HG03439 (cell line): ENCODE data around the gene ADGRV1.

Experiments
- ATAC-seq: cut with Tn5 transposase; IDR thresholded peaks from one replicate; pipeline ENCODE4 v1.9.1; 2021; ENCODE audit warnings: mild to moderate bottlenecking, moderate library complexity; ENCODE audit not compliant: unreplicated experiment

The ADGRV1 gene

DNA sequence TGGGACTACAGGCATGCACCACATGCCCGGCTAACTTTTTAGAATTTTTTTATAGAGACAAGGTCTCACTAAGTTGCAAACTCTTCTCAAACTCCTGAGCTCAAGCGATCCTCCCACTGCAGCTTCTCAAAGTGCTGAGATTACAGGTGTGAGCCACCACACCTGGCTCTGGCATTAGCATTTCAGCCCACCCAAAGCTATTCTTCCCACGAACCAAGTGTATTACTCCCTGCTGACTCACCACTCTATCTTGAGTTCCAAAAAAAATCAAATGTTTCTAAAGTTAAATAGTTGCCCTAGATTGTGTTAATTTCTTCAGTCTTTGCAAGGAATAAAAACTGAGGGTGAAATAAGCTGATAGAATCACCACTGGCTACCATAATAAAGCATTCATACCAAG lies 619.0 kb downstream of the ADGRV1 start:
- ATAC-seq = no peak

GRCh38 chr5:91178461-91178860 lies 619.9 kb downstream of the ADGRV1 start:
- no peak for ATAC-seq

DNA sequence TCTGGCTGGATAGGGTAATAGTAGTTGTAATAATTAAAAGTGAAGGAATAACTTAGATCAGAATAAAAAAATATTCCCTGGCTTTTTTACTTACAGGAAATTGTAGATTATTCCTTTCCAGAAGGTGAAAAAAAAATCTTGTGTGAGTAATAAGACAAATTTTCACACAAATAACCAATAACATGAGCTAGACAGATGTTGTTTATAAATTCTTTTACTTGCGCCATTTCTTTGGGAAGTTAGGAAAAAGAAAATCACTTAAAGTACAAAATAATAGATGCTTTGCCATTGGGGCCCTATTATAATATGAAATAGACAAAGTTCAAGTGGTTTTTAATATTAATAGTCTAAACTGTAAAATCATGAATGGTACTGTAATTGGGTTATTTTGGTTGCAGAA lies 620.4 kb downstream of the ADGRV1 start:
- ATAC-seq = no peak

- ATAC-seq = no peak
Observed at GRCh38 chr5:91180506-91180905, 621.9 kb downstream of the ADGRV1 start.

- peak; percentile 45 for ATAC-seq
Observed at GRCh38 chr5:91182763-91183162, 624.2 kb downstream of the ADGRV1 start.

DNA sequence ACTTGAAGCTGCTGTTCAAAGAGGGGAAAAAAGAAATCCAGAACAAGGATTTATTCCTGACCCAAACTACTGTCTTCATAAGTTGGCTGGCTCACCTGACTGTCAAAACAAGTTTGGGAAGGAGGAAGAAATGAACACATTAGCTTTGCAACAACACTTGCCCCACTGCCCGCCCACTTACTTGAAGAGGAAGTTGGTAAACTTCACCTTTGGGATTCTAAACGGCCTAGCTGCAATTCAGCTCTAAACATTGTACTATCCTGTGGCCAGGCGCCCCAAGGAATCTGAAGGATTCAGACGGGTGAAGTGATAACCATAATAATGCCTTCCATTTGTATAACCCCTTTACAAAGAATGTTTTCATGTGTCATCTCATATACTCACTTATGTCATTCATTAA lies 625.1 kb downstream of the ADGRV1 start:
- ATAC-seq = no peak

DNA sequence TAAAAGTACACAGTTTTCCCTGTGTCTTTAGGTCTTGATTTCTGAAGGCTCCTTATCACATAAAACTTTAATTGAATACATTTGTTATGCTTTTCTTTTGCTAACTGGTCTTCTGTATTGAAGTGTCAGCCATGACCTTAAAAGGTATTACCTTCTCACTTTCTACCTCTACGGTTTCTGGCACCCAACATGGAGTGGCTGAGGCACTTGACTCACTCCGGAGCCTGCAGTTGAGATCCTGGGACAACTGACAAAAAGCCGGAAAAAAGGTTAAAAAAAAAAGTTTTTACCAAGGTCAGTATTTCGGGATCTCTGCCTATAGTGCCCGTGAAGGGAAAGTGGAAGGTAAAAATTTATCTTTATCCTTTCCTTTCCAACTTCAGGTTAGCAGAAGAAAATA lies 627.5 kb downstream of the ADGRV1 start:
- no peak for ATAC-seq

DNA sequence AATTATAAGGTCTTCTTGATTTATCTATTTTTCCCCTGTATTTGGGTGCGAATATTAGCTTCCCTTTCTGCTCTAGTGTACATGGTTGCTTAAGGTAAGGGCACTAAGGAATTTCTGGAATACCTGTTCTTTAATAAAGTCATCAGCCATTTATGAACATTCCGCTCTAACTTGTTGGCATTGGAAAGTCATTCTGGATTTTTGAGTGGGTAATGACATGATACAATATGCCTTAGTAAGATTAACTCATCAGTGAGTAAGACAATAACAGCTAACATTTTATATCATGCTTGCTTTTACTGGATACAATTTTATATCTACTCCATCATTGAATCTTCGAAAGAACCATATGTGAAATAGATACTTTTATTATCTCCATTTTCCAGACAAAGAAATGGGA lies 628.4 kb downstream of the ADGRV1 start:
- ATAC-seq = no peak

DNA sequence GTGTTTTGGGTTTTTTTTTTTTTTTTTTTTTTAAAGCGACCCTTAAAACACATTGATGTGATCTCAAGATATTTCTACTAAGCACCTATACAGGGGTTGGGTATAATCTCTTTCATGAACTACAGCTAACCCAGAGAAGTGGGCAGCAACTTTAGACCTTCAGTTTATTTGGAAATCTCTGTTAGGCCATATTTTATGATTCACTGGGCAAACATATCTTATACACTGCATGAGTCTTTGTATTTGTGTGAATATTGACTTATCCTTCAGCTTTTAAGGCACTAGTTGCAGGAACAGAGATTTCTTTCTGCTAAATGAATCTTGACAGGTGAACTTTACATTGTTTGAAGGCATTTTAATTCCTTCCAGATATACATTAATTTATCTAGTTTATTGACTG lies 630.2 kb downstream of the ADGRV1 start:
- ATAC-seq = no peak

GRCh38 chr5:91189480-91190313 lies 631.1 kb downstream of the ADGRV1 start:
- no peak for ATAC-seq

DNA sequence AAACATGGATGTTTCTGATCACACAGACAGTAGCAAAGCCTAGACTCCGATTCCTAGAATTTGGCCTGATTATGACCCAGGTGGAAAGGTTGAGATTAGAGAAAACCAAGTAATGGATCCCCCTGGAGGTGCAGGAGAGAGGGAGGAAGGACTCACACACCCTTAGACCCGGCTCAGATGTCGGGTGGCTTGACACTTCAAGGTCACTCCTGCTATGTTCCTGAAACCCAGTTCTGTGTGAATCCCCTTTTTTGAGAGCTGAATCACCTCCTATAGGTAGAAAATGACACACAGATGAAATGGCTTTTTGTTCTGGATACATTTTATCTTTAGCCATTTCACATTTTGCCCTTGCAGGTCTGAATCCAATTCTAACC lies 631.7 kb downstream of the ADGRV1 start:
- no peak for ATAC-seq

DNA sequence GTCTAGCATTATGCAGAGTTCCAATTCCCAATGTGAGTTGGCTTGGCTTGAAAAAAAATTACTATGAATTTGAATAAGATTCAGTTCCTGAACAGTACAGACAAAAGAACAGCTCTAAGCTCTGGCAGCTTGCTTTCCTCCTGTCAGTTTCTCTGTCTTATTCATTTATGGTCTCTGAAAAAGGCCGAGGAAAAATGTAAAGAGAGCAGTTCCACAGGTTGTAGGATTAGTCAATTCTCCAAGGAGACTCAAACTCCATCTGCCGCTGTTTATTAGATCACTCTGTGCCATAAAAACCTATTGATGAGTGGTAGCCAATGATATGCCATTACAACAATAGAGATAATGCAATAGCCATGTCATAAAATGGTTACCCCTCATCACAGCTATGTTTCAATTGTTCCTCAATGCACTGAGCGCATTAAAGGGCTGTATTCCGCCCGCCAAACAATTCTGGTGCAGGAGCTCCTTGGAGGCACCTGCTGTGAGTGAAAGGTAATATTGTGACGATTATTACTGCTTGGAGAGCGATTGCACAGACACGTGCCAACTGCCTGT lies 636.3 kb downstream of the ADGRV1 start:
- ATAC-seq = no peak

GRCh38 chr5:91200692-91201091 lies 642.1 kb downstream of the ADGRV1 start:
- ATAC-seq = no peak

GRCh38 chr5:91206103-91206502 lies 647.5 kb downstream of the ADGRV1 start:
- ATAC-seq = no peak

DNA sequence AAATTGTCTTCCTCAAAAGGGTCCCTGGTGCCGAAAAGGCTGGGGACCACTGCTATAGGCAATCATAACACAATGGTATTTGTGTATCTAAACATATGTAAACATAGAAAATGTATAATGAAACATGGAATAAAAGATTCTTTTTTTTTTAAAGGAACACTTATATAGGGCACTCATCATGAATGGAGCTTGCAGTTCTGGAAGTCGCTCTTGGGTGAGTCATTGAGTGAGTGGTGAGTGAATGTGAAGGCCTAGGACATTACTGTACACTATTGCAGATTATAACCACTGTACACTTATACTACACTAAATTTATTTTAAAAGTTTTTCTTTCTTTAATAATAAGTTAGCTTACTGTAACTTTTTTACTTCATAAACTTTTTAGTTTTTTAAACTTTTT lies 648.1 kb downstream of the ADGRV1 start:
- no peak for ATAC-seq

DNA sequence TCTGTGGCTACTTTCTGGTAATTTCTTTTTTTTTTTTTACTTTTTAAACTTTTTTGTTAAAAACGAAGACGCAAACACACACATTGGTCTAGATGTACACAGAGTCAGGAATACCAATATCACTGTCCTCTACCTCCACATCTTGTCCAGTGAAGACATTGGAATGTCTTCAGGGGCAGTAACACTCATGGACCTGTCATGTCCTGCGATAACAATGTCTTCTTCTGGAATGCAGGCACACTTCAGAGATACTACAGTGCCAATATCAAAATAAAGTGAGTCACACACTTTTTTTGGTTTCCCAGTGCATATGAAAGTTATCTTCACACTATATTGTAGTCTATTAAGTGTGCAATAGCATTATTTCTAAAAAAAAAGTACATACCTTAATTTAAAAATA lies 648.7 kb downstream of the ADGRV1 start:
- no peak for ATAC-seq

- no peak for ATAC-seq
Observed at GRCh38 chr5:91211997-91212713, 653.6 kb downstream of the ADGRV1 start.

GRCh38 chr5:91212714-91213092 lies 654.1 kb downstream of the ADGRV1 start:
- no peak for ATAC-seq
